Suprapubic skin (tissue), 3 donors: Measurements from ENCODE around the gene MRPL51.

Source experiments
- POLR2AphosphoS5 ChIP-seq, 3 donors: sonication (generic); formaldehyde crosslinking; IDR thresholded peaks; one replicate each; pipeline ENCODE4 v1.6.1; 2017; ENCODE audit warnings: antibody characterized with exemption in 3 of 3
- TF ChIP-seq, protein P1 (sequence below), 2 donors: fragments of 200-600 bp in 1 of 2; fragments of 450-650 bp in 1 of 2; sonication (generic) in 1 of 2; IDR thresholded peaks; one replicate each; pipeline ENCODE4 v1.5.1; 2016 to 2019; ENCODE audit warnings: antibody characterized with exemption in 2 of 2, mild to moderate bottlenecking in 1 of 2, moderate library complexity in 1 of 2

DNA sequence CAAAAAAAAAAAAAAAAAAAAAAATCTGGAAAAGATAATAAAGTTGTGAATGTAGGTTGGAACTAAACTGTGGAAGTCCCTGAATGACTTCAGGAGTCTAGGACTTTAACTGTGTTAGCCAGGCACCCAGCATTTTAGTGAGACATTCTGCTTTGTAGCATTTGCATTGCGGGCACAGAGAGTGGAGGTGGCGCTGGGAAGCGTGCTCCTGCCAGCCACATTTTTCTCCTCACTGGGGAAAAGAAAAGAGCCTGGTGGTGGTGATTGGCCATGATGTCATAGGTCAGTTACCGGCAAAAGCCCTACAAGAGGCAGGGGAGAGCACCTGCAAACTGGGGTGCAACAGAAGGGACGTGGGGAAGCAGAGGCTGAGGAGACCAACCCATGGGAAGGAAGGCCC lies 31.6 kb upstream of the MRPL51 start:
- TF ChIP-seq, protein P1, sequence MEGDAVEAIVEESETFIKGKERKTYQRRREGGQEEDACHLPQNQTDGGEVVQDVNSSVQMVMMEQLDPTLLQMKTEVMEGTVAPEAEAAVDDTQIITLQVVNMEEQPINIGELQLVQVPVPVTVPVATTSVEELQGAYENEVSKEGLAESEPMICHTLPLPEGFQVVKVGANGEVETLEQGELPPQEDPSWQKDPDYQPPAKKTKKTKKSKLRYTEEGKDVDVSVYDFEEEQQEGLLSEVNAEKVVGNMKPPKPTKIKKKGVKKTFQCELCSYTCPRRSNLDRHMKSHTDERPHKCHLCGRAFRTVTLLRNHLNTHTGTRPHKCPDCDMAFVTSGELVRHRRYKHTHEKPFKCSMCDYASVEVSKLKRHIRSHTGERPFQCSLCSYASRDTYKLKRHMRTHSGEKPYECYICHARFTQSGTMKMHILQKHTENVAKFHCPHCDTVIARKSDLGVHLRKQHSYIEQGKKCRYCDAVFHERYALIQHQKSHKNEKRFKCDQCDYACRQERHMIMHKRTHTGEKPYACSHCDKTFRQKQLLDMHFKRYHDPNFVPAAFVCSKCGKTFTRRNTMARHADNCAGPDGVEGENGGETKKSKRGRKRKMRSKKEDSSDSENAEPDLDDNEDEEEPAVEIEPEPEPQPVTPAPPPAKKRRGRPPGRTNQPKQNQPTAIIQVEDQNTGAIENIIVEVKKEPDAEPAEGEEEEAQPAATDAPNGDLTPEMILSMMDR (IDR thresholded peaks at IDR 0.05): no peak
- TF ChIP-seq POLR2AphosphoS5 (IDR thresholded peaks at IDR 0.05): no peak
